OCI-LY3 (cell line): ENCODE results near the gene RNFT2.
A peak's percentile ranks its signal among the peaks of the same experiment; 100 is the strongest.

ENCODE experiments used
- H2AFZ ChIP-seq: fragments of 200-600, 300-600 bp; shearing (Covaris generic); 2 replicates; pipeline ENCODE4 v1.6.0; 2014; ENCODE audit warnings: antibody characterized with exemption, low read depth, low read length
- H3K27ac ChIP-seq: fragments of 200-600, 300-600 bp; sonication (generic); 2 replicates; pipeline ENCODE4 v1.5.1; 2014; ENCODE audit warnings: mild to moderate bottlenecking, low read length, moderate library complexity, mixed read lengths
- H3K27me3 ChIP-seq: fragments of 200-600, 300-600 bp; sonication (generic); 2 replicates; pipeline ENCODE4 v1.6.1; 2014; ENCODE audit warnings: low read depth, low read length, mixed read lengths
- H3K36me3 ChIP-seq: fragments of 200-600, 300-600 bp; sonication (generic); replicated peaks from 2 replicates; pipeline ENCODE3; 2014; ENCODE audit warnings: low read depth, low read length, mixed read lengths
- H3K4me1 ChIP-seq: fragments of 300-600, 200-600 bp; sonication (generic); 2 replicates; pipeline ENCODE4 v1.6.1; 2014; ENCODE audit warnings: low read length, mixed read lengths
- H3K4me2 ChIP-seq: fragments of 200-600, 300-600 bp; sonication (generic); 2 replicates; pipeline ENCODE4 v1.6.1; 2014; ENCODE audit warnings: low read length, mixed read lengths
- H3K4me3 ChIP-seq: fragments of 300-600, 200-600 bp; sonication (generic); 2 replicates; pipeline ENCODE4 v1.5.1; 2014; ENCODE audit warnings: antibody characterized with exemption, mild to moderate bottlenecking, low read length, moderate library complexity
- H3K79me2 ChIP-seq: fragments of 300-600, 200-600 bp; shearing (Covaris generic); 2 replicates; pipeline ENCODE4 v1.6.1; 2014; ENCODE audit warnings: mild to moderate bottlenecking, low read length, mixed read lengths
- H3K9ac ChIP-seq: fragments of 300-600, 200-600 bp; shearing (Covaris generic); 2 replicates; pipeline ENCODE4 v1.6.0; 2014; ENCODE audit warnings: mild to moderate bottlenecking, low read length, moderate library complexity
- H3K9me3 ChIP-seq: fragments of 200-600, 300-600 bp; shearing (Covaris generic); 2 replicates; pipeline ENCODE4 v1.6.1; 2014; ENCODE audit warnings: low read length, mixed read lengths; ENCODE audit not compliant: insufficient read depth
- H4K20me1 ChIP-seq: fragments of 200-600, 300-600 bp; sonication (generic); 2 replicates; pipeline ENCODE4 v1.6.1; 2016; ENCODE audit warnings: low read length, mixed read lengths; ENCODE audit not compliant: insufficient read depth
- EZH2phosphoT487 ChIP-seq: fragments of 200-600 bp; shearing (Covaris generic); IDR thresholded peaks from 2 replicates; pipeline ENCODE4 v1.6.1; 2018; ENCODE audit warnings: antibody characterized with exemption, mixed run types, low read depth
- TF ChIP-seq, protein P1 (sequence below): fragments of 200-600, 300-600 bp; sonication (generic); IDR thresholded peaks from 2 replicates; pipeline ENCODE4 v1.5.1; 2014; ENCODE audit warnings: antibody characterized with exemption, low read length, low read depth

RNFT2 gene

DNA sequence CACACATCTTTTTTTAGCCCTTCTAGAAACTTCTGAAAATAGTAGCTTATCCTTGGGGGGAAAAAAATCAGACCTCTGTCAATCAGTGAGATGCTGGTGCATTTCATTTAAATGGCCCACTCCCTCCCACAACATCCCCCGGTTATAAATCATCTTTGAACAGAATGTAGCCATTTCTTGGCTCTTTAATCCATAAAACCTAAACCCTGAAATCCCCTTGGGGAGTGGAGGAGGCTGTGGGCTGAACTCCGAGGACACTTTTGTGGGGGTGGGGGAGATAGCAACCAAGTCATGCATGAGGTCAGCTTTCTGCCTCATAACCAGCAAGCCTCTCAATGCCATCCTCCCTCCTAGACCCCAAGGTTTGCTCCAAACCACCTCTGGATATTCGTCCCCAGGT lies 122.1 kb downstream of the RNFT2 start:
- H3K79me2 ChIP-seq, result no peaks in the 10 kb centered on the region
- no peak overlapping the region for H2AFZ ChIP-seq
- H3K4me2 ChIP-seq, result peak overlapping the region; percentile 95
- peaks cover 16% of the 10 kb centered on the region for H3K27me3 ChIP-seq
- TF ChIP-seq, protein P1, sequence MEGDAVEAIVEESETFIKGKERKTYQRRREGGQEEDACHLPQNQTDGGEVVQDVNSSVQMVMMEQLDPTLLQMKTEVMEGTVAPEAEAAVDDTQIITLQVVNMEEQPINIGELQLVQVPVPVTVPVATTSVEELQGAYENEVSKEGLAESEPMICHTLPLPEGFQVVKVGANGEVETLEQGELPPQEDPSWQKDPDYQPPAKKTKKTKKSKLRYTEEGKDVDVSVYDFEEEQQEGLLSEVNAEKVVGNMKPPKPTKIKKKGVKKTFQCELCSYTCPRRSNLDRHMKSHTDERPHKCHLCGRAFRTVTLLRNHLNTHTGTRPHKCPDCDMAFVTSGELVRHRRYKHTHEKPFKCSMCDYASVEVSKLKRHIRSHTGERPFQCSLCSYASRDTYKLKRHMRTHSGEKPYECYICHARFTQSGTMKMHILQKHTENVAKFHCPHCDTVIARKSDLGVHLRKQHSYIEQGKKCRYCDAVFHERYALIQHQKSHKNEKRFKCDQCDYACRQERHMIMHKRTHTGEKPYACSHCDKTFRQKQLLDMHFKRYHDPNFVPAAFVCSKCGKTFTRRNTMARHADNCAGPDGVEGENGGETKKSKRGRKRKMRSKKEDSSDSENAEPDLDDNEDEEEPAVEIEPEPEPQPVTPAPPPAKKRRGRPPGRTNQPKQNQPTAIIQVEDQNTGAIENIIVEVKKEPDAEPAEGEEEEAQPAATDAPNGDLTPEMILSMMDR, result no peak
- TF ChIP-seq EZH2phosphoT487, result no peak
- no peak overlapping the region for H3K27ac ChIP-seq
- H4K20me1 ChIP-seq, result no peaks in the 10 kb centered on the region
- H3K36me3 ChIP-seq, result no peaks in the 10 kb centered on the region
- peaks cover 64% of the 10 kb centered on the region for H3K4me1 ChIP-seq
- H3K9ac ChIP-seq, result no peak overlapping the region
- no peaks in the 10 kb centered on the region for H3K9me3 ChIP-seq
- H3K4me3 ChIP-seq, result peak overlapping the region; percentile 75

DNA sequence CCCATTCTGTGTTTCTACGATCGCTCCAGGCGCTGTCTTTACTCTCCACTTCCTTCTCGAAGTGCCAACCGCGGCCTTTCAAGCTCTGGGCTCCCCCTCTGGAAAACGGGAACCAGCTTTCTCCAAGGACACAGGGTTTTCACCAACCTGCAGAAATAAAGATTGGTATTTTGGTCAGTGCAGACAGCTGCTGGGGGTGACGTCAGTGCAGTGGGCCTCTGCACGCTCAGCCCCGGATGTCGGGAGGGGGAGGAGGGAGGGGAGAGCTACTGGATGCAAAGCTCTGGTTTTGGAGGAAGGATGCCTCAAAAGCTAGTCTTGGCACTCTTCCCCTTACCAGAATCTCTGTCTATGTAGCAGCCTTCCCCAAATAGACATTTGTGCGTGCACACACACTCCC lies 123.2 kb downstream of the RNFT2 start:
- Histone ChIP-seq H3K9ac (0 out of 2 replicates have a peak overlapping the region, but pooled peaks have one; percentile 4), H3K36me3 (no peaks in the 10 kb centered on the region), H3K9me3 (no peaks in the 10 kb centered on the region), H3K27me3 (peaks cover 16% of the 10 kb centered on the region), H3K27ac (peak overlapping the region; percentile 47), H3K79me2 (no peaks in the 10 kb centered on the region), H3K4me2 (peak overlapping the region; percentile 95), H3K4me1 (peaks cover 64% of the 10 kb centered on the region), H2AFZ (no peak overlapping the region), H3K4me3 (peak overlapping the region; percentile 75), H4K20me1 (no peaks in the 10 kb centered on the region)
- TF ChIP-seq, protein P1, result no peak
- no peak for TF ChIP-seq EZH2phosphoT487

DNA sequence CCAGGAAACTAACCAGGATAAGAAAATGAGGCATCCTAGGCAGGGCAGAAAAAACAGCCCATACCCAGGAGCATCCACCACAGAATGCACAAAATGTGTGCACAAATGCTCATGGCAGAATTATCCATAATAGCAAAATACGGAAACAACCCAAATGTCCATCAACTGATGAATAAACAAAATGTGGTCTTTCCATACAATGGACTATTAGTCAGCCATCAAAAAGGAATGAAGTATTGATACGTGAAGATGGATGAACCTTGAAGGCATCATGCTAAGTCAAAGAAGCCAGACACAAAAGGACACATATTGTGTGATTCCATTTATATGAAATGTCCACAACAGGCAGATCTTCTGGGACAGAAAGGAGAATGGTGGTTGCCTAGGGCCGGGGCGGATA lies 124.1 kb downstream of the RNFT2 start:
- no peaks in the 10 kb centered on the region for H3K79me2 ChIP-seq
- peak overlapping the region; percentile 95; the same call in 1 of the 2 replicates for H3K4me2 ChIP-seq
- no peaks in the 10 kb centered on the region for H4K20me1 ChIP-seq
- H3K4me1 ChIP-seq, result peaks cover 57% of the 10 kb centered on the region
- peaks cover 16% of the 10 kb centered on the region for H3K27me3 ChIP-seq
- no peak overlapping the region for H3K9ac ChIP-seq
- H3K36me3 ChIP-seq, result no peaks in the 10 kb centered on the region
- no peak for TF ChIP-seq EZH2phosphoT487
- TF ChIP-seq, protein P1, result no peak
- peak overlapping the region; percentile 75; the same call in 1 of the 2 replicates for H3K4me3 ChIP-seq
- no peak overlapping the region for H2AFZ ChIP-seq
- no peaks in the 10 kb centered on the region for H3K9me3 ChIP-seq
- H3K27ac ChIP-seq, result peak overlapping the region; percentile 47; the same call in 1 of the 2 replicates

DNA sequence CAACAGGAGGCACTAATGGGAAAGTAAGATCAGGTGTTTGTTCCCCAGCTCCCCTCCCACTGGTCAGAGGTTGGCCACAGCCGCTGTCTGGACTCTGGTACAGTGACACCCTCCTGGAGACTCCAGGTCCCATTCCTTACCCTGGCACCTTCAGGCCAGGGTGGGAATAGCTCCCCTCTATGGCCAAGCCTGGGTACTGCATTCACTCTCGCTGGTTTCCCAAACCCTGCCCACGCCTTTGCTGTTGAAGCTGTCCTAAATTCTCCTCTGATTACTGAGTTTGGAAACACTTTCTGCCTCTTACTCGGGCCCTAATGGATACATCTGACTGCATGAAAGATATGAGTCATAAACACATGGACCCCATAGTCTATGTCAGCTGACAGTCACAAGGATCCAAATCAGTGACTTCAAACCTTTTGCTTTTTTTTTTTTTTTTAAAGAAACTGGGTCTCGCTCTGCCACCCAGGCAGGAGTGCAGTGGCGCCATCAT lies 125.2 kb downstream of the RNFT2 start:
- Histone ChIP-seq H3K36me3 (no peaks in the 10 kb centered on the region), H3K9me3 (no peaks in the 10 kb centered on the region), H3K27ac (no peak overlapping the region), H3K9ac (no peak overlapping the region), H3K4me2 (peak overlapping the region; percentile 2; the same call in 1 of the 2 replicates), H3K79me2 (no peaks in the 10 kb centered on the region), H3K27me3 (peaks cover 16% of the 10 kb centered on the region), H4K20me1 (no peaks in the 10 kb centered on the region), H3K4me3 (no peak overlapping the region), H2AFZ (no peak overlapping the region), H3K4me1 (peaks cover 45% of the 10 kb centered on the region)
- TF ChIP-seq EZH2phosphoT487, result no peak
- TF ChIP-seq, protein P1, result peak; percentile 71
